ENCODE results near the gene CYTH4.

- TF ChIP-seq, protein P1, sequence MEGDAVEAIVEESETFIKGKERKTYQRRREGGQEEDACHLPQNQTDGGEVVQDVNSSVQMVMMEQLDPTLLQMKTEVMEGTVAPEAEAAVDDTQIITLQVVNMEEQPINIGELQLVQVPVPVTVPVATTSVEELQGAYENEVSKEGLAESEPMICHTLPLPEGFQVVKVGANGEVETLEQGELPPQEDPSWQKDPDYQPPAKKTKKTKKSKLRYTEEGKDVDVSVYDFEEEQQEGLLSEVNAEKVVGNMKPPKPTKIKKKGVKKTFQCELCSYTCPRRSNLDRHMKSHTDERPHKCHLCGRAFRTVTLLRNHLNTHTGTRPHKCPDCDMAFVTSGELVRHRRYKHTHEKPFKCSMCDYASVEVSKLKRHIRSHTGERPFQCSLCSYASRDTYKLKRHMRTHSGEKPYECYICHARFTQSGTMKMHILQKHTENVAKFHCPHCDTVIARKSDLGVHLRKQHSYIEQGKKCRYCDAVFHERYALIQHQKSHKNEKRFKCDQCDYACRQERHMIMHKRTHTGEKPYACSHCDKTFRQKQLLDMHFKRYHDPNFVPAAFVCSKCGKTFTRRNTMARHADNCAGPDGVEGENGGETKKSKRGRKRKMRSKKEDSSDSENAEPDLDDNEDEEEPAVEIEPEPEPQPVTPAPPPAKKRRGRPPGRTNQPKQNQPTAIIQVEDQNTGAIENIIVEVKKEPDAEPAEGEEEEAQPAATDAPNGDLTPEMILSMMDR (IDR thresholded peaks at IDR 0.05): no peak
- no peak for TF ChIP-seq POLR2A (IDR thresholded peaks at IDR 0.05)
These were observed 47.2 kb downstream of the CYTH4 start for GRCh38 chr22:37329238-37330140.
